ENCODE results near the gene TTC7B.

Gene TTC7B

DNA sequence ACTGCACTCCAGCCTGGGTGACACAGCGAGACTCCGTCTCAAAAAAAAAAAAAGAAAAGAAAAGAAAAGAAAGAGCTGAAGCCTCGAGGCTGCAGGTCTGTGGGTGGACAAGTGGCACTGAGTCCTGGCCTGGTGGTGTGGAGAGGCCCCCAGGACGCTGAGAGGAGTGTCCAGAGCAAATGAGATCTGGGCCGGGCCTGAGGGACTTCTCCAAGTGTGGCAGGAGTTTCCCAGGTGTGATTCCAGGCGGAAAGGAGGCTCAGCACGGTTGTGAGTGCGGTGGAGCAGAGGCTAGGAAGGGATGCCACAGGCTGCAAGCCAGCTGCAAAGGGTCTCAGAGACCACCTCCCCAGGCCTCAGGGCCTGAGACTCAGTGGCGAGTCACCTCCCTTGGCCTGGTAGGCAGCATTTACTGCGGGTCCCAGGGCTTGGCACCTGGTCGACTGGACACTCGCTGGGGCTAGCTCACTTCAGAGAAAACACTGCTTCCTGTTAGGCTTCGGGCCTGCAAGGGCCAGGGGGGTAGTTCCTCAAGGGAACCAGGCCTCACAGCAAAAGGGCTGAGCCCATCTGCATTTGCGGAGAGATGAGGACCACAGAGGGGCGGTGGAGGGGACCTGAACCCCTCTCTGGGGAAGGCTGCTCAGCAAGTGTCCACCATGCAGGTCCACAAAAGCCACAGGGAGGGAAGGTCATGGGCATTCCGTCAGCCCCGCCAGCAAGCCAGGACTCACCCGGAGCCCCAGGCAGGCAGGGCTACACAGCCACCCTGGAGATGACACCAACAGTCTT lies 11.7 kb downstream of the TTC7B start:
- no peak for DNase-seq

DNA sequence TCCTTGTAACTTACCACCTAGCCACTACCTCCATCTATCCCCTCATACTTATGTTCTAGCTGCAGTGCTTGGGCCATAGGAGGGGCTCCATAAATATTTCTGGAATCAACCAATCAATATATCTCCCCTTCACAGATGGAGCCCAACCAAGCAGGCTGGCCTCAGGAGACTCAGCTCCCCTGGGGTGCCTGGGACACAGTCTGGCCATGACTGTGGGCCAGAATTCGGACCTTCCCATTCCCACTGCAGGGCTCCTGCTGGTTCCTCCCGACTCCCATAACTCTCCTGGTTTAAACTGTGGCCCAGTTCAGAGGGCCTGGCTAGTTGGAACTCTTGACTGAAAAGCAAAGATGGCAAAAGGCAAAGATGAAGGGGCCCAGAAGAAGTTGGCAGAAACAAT lies 13.0 kb downstream of the TTC7B start:
- DNase-seq = no peak

DNA sequence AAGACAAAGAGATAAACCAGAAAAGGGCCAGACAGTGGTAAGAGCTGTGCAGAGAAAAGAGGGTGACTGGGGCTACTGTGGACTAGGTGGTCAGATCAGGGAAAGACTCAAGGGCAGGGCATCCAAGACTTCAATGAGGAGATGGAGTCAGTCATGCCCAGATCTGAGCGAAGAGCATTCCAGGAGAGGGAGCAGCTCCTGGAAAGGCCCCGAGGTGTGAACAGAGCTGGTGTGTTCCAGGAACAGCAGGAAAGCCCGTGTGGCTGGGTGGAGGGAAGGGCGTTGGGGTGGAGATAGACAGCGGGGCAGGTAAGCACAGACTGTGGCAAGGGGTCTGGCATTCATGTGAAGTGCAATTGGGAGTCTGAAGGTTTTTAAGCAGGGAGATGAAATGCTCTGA lies 16.8 kb downstream of the TTC7B start:
- DNase-seq = no peak

DNA sequence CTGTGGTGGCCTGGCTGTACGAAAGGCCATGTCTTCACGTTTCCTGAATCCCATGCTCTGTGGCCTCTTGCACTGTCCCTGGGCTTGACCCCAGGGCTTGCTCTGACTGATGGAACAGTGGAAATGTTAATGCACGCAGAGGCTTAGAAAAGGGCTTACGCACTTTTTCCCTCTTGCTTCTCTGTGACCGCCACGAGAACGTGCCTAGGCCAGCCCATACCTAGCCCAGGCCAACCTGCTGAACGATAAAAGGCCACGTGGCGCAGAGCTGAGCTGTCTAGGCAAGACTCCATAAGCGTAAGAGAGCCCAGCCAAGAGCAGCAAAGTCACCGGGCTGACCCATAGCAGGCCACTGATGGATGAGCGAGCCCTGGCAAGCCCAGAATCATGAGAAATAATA lies 18.3 kb downstream of the TTC7B start:
- no peak for DNase-seq

GRCh38 chr14:90797451-90797850 lies 18.8 kb downstream of the TTC7B start:
- DNase-seq = no peak

DNA sequence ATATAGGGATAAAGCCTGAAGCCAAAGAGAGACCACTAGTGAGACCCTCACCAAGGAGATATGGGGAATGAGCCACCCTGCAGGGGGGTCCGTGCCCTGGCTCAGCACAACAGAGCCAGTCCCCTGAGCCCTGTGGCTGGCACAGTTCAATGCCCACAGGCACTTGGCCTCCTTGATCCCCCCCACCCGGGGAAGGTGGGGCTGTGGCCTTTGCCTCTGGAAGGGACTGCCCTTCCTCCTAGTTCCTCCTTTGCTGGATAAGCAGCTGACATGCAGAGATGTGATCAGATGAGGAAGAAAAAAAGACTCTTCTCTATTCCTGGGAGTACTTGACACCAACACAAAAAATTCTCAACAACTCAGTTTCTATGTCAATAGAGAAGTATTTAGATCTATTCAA lies 19.9 kb downstream of the TTC7B start:
- no peak for DNase-seq

DNA sequence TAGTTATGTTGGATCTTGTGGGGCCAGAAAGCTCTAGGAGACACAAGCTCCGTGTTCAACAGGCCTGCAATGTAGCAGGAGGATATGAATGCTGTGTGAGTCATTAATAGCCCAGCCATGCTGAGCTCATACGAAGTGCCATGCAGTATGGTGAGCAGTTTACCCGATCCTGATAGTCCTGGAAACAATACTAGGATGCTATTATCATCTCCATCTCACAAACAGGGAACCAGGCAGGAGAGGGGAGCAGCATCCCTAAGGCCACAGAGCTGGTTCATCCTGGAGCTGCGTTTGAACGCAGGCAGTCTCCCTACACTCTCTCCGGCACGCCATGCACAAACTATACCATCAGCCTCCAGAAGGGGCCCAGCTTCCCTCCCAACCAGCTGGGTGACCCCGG lies 20.5 kb downstream of the TTC7B start:
- no peak for DNase-seq

- no peak for DNase-seq
Measured at GRCh38 chr14:90791486-90791885, 24.7 kb downstream of the TTC7B start.

- DNase-seq = no peak
Measured at GRCh38 chr14:90788031-90788430, 28.2 kb downstream of the TTC7B start.

GRCh38 chr14:90785876-90786450 lies 30.3 kb downstream of the TTC7B start:
- DNase-seq = no peak

DNA sequence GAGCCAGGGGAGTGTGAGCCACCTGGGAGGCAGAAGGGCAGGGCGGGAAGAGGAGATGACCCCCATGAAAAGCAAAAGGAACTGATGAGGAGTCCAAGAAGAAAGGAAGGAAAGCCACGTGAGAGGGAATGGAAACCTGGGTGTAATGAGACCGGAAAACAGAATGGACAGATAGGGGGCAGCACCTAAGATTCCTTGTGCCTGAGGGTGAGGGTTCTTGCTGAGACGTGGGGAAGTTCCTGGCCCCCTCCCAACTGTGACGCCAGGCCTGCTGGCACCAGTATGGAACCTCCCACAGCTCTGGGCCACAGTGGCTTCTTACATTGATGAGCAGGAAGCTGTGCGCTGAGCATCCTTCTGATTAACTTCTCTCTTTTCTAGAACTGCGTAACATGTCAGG lies 30.8 kb downstream of the TTC7B start:
- no peak for DNase-seq

DNA sequence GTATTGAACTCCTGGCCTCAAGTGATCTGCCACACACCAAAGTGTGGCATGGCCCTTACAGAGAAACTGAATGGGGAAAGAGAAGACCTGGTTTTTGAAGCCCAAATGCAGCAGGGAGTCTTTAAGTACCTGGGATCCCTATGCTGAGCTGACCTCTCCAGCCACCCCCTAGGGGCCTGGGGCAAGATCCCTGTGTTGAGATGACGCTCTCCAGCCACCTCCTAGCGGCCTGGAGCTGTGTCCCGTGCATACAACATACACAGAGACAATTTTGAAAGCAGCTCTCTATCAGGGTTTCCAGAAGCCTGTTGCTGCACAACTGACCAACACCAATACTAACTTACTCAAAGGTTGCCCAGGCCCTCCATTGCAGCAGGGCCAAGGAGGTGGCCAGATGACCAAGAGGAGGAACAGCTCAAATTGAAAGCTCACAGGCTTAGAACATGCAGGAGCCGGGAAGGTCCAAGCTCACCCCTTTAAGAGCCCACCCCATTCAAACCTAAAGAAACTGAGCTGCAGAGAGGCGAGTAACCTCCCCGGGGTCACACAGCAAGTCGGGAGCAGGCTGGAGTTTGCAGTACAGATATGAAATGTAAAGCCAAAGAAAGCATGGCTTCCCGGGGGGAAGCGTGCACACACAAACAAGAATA lies 31.5 kb downstream of the TTC7B start:
- no peak for DNase-seq

- DNase-seq = no peak
Measured at GRCh38 chr14:90783344-90783743, 32.9 kb downstream of the TTC7B start.

DNA sequence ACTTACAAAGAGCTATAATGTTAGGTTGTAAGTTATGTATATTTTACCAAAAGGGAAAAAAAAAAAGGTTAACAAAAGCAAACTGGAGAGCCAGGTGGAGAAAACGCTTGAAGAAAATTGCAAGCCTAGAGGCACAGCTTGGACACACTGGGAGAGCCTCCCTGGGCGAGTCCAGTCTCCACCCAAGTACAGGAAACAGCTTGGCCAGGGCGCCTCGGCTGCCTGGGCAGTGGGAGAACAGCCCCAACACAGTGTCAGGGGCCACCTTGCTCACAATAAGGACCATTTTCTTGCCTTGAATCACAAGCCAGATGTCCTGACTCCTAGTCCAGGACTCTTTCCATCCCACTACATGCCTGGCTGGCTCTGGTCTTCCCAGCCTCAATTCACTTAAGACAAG lies 33.3 kb downstream of the TTC7B start:
- DNase-seq = no peak

DNA sequence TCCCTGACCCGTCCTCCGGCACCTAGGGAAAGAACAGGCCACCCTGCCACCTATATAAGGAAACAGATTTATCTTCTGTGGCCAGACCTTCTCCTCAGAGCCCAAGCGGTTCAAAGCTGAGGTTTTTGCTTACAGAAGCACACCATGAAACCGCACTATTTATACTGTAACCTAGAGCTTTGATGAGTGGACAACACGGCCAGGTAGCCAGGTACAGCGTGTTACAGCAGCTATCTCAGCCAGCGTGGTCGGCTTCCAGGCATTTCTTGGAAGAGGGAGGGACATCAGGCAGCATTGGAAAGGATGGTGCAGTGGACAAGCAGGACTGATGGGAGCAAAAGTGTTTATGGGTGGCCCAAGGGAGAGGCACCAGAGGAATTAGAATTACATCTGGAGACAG lies 34.4 kb downstream of the TTC7B start:
- no peak for DNase-seq

DNA sequence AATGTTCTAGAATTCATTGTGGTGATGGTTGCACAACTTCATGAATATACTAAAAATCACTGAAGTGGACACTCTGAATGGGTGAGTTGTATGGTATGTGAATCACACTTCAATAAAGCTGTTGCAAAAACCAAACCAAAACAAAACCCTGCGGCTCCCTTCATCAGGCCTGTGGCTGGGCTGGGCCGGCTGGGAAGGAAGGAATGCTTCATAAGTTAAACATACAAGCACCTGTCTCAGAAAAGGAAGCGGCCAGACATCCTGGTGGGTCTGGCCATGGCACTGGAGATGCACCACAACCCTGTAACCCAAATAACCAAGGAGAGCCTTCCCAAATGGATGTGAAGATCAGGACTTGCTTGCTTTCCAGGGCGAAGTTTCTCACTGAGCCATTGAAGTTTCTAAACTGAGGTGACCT lies 34.9 kb downstream of the TTC7B start:
- DNase-seq = no peak

- no peak for DNase-seq
Measured at GRCh38 chr14:90780519-90780918, 35.7 kb downstream of the TTC7B start.

DNA sequence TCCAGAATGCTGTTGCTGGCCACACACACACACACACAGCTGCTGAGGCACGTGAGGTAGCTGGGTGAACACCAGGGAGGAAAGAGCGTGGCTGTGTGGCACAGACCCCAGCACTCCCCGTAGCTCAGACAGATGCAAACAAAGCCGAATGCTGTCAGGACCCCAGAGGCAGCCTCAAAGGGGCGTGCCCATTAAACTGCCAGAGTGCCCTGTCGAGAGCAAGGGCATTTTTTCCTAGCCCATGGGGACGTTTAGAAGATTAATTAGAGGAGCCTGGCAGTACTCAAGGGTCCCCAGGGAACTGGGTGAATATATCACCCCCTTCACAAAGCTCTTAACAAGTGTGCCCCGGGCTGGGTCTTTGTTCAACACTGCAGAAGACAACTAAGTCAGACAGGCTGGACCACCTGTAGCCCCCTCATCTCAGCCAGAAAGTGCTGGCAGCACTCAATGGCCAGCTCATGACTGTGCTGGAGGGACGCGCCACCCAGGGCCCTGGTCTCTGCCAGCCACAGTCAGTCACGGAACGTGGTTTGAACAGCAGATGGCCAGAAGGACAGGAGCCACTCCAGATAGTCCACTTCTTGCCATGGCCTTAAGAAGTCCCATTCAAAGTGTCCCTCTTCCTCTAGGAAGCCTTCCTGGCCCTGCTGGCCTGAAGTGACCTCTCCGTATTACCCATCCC lies 37.5 kb downstream of the TTC7B start:
- no peak for DNase-seq

- DNase-seq = no peak
Measured at GRCh38 chr14:90777830-90778485, 38.3 kb downstream of the TTC7B start.

DNA sequence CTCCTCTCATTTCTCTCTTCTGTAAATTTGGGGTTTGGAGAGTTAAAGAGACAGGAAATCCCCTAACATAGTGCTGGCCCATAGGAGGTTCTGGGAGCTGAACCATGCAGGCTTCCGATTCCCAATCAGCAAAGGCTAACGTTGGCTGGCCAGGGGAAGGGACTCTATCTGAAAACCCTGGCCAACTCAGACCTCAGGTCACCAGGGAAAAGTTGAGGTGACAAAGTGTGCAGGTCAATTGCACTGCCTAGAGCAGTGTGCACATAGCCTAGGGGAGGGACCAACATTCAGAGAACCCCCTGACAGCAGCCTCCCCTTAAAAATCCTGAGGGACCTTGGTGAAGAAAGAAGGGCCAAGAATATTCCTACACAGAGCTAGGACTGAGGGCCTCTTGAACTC lies 38.9 kb downstream of the TTC7B start:
- no peak for DNase-seq

DNA sequence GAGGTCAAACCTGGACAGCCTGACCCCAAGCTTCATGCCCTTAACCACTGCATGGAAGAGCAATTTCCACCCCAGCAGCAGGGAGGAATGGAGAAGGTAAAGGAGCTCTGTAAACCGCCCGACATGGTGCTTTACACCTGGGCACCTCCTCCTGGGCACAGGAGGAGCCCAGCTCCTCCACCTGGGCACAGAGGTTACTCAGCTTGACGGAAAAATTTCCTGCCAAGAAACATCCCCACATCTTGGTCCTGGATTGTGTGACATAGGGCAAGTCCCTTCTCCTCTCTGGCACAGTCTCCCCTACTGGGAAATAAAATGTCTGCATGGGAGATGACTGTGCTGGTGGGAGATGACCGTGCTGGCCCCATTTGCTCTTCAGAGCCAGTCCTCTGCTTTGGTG lies 40.8 kb downstream of the TTC7B start:
- DNase-seq = no peak

- DNase-seq = no peak
Measured at GRCh38 chr14:90774316-90774715, 41.9 kb downstream of the TTC7B start.

- DNase-seq = no peak
Measured at GRCh38 chr14:90773705-90774104, 42.5 kb downstream of the TTC7B start.

DNA sequence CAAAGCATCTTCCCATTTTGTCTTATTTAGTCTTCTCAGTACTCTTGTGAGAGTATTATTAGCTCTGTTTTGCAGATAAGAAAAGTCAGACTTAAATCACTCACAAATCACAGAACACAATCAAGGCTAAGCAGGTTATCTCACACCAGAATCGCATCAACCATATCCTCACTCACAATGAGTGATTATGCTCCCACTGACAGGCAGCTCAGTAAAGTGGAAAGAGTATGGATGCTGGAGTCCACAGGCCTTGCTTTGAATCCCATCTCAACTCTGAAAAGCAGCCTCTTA lies 43.1 kb downstream of the TTC7B start:
- DNase-seq = no peak
